SK-MEL-5 (cell line): Measurements from ENCODE around the gene SNUPN. TPM values are rescaled to one million over a fixed set of nuclear protein-coding genes. Genes with fewer than 3 reads are reported as not detected.
A peak's percentile ranks its signal among the peaks of the same experiment; 100 is the strongest.

Source experiments
- DNase-seq: peaks from one replicate; pipeline ENCODE4 v3.0.0-alpha.2; 2016; ENCODE audit warnings: low read depth, low spot score
- in situ Hi-C: cut with HindIII; loops from 2 replicates; pipeline ENCODE4 v1.10.0; 2016; ENCODE audit warnings: low sequenced_read_pairs, high pct_unique_total_duplicates, low pct_unique_long_range_greater_than_20kb
- polyA plus RNA-seq, 2 experiments: library from polyadenylated mRNA; depleted of rRNA; stranded (reverse); fragments of >200 nt; gene quantifications; 2 replicates each; pipeline ENCODE4 v1.2.3, GENCODE V29; 2015
- total RNA-seq: library from RNA; depleted of rRNA; stranded (reverse); fragments of >200 nt; shearing (Covaris generic); gene quantifications from 2 replicates; pipeline ENCODE4 v1.2.3, GENCODE V29; 2014; rRNA removed

SNUPN gene
- 35.4 and 39.2 TPM in 2 replicates for total RNA-seq
- 29.0 and 29.2 TPM in 2 replicates for polyA plus RNA-seq (2015; cell fraction: cytosol; rRNA removed)
- polyA plus RNA-seq (2015; cell fraction: nucleus; rRNA removed): 12.7 and 18.8 TPM in 2 replicates

- DNase-seq: peak; percentile 94
- in situ Hi-C loops: no loop called here
These were observed at the start of gene SNUPN for GRCh38 chr15:75625542-75626347. SNUPN (minus strand) TSS chr15:75625725; CDS start chr15:75621051, 4,674 bp downstream.

- no peak for DNase-seq
- in situ Hi-C loops: no loop called here
These were observed 48.8 kb upstream of the SNUPN start for GRCh38 chr15:75674366-75674765.

- in situ Hi-C loops: no loop called here
- no peak for DNase-seq
These were observed 48.1 kb upstream of the SNUPN start for GRCh38 chr15:75673426-75674235.

DNA sequence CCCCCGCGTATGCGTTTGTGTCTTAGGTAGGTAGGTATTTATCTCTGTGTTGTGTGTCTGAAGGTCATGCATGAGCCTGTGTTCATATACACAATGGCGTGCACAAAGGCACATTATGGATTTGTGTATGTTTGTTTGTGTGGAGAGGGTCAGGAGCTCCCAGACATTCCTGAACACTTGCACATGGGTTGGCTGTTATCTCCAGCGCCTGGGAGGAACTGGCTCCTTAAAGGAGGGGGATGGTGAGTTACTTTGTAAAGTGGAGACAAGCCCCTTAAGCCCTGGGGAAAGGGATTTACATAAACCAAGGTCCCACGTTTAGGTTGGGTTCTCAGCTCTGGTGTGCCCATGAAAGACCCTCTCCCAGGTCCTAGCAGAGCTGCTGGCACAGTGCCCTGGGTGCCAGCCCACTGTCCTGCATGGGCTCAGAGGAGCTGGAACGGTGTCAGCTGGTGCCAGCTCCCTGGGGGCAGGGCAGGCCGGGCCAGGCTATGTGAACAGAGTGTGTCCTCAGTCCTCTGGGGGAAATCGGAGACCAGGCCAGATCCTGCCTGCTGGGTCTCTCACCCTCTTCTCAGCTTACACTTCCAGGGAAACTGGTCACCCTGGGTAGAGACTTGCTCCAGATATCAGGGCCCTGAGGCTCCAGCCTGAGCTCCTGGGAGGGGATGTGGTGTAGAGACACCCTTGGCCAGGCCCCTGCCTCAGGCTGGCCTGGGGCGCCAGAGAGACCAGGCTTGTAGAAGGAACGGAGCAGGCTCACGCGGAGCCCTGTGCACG lies 47.3 kb upstream of the SNUPN start:
- no peak for DNase-seq
- in situ Hi-C loops: no loop called here

DNA sequence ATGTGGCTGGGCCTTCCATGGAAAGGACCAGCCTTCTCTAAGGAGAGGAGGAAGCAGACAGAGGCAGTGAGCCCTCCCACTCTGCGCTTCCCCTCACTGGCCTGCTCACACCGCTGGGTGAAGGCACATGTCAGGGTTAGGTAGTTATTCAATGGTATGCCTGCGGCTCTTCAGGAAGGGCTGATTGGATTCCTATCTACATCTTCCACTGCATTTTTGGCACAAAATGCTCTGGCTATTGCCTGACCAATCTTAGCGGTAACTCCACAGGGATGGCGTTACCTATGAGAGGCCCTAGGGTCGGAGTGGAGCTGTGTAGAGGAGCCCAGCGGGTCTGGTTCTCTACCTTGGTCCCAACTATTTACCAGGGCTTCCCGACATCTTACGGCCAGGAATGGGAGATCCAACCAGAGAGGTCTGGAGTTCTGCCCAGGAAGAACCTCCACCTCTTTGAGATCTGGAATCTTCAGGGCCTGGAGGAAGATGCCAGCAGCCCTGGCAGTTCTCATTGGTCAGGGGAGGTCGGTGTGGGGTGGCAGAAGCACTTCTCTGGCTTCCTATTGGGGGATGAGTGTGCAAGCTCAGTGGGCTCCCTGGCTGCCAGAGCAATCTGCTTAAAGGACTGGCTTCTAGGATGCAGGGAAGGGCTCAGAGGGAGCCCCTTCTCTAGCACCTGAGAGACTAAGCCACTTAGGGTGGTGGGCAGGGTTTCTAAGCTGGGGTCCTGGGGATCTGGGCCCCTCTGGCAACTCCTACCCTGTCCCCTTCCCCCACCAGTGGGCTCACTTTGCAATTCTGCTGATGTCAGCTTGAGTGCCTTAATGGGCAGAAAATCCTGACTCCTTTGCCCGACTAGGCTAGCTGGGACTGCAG lies 46.4 kb upstream of the SNUPN start:
- DNase-seq: peak; percentile 8
- in situ Hi-C loops: no loop called here

DNA sequence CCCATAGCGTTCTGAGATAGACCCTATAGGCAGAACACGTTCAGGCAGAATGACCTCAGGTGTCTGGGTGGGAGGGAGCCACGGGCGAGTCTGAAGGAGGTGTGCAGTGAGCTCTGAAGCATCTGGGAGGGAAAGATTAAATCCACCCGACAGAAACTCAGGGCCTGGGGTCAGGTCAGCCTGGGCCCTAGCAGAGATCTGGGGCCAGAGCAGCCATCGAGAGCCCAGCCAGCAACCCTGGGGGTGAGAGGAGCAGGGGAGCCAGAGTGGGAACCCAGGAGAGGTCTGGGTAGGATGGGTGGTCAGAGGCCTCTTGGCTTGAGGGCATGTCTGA lies 44.3 kb upstream of the SNUPN start:
- in situ Hi-C loops: no loop called here
- no peak for DNase-seq

DNA sequence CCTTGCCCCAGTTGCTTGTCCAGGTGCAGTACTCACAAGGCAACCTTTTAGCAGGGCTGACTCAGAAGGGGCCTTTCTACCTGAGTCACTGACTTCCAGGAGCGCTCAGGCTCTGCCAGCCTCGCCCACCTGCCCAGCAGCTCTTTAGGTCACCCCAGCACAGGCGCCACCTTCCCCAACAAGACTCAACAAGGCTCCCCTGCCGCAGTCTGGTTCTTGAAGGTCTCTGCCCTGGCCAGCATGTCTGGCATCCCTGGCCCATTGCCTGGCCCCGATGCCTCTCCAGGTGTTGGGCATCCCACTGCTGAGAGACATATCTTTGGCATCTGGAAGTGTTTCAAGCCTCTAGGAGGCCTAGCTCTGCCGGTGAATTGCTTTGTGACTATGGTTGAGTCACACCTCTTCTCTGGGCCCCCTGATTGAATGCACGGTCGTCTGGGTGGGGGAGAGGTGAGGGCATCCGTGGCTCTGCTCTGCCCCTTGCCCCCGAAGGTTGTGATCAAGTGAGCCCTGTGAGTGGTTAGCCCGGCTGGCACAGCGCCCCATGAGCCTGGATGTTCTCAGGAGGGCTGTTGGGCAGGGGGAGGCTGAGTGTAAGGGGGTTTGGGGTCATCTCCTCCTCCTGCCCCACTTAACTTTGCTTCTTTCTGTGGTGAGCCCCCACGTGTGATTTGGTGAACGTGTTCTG lies 43.8 kb upstream of the SNUPN start:
- no peak for DNase-seq
- in situ Hi-C loops: no loop called here

GRCh38 chr15:75666823-75667501 lies 41.4 kb upstream of the SNUPN start:
- DNase-seq: no peak
- in situ Hi-C loops: no loop called here

- in situ Hi-C loops: no loop called here
- DNase-seq: no peak
These were observed 38.5 kb upstream of the SNUPN start for GRCh38 chr15:75663931-75664421.

- in situ Hi-C loops: no loop called here
- DNase-seq: no peak
These were observed 37.4 kb upstream of the SNUPN start for GRCh38 chr15:75662823-75663519.

DNA sequence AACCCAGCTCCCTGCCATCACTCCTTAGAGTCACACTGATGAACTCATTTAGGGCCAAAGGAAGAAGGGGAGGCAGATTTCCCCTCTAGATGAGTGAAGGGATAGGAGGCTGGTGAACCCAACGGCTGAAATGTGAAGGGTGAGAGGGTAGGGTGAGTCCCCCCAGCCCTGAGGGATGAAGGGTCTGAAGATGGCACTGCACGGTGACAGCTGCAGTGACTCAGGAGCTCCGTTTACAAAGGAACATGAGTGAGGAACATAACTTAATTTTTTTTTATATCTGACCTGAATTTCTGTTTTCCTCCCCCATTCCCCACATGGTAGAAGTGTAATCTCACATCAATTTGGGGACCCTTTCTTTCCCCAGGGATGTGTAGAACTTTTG lies 36.2 kb upstream of the SNUPN start:
- in situ Hi-C loops: no loop called here
- DNase-seq: no peak

GRCh38 chr15:75661100-75661755 lies 35.7 kb upstream of the SNUPN start:
- in situ Hi-C loops: no loop called here
- DNase-seq: no peak

DNA sequence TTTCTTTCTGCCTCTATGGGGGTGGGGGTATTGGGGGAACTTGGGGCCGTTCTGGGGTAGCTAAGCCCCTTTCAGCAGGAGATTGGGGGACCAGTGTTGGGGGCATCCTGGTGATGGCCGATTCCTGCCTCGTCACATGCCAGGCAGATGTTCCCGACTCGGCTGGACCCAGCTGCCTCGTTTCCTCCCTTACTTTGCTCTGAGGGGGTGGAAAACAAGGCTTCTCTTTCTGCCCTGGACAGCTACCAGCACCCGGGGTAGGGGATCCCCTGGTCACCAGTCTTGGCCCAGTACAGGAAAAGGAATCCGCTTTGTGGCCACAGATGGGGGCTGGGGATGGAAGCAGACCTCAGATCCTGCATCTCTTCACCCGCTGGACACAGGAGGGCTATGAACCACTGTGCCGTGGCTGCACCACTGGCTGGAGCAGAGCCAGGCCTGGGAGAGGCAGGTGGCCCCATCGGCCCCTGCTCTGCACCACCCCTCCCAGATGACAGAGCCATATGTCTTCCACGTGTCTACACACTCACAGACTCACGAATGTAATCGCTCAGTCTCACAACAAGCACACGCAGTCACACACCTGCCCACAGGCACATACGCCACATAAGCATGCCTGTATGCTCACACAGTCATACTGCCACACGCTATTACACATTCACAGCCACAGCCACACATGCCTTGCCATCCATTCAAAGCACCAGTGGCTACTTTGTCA lies 34.6 kb upstream of the SNUPN start:
- DNase-seq: no peak
- in situ Hi-C loops: no loop called here

- in situ Hi-C loops: no loop called here
- no peak for DNase-seq
These were observed 33.7 kb upstream of the SNUPN start for GRCh38 chr15:75659141-75659771.
